Smooth muscle cell (in vitro differentiated cells): ENCODE measurements around the gene P3H3. TPM values are rescaled to one million over a fixed set of nuclear protein-coding genes. Genes with fewer than 3 reads are reported as not detected.

Experiments
- DNase-seq: peaks from one replicate; lab custom pipeline; 2025; ENCODE audit not compliant: unreplicated experiment; lab: John Stamatoyannopoulos, UW
- H2AFZ ChIP-seq: fragments of 200-600 bp; sonication (generic); 2 replicates; pipeline ENCODE4 v1.6.0; 2016; ENCODE audit warnings: antibody characterized with exemption, low read depth, mild to moderate bottlenecking
- H3F3A ChIP-seq: fragments of 200-600 bp; sonication (generic); 2 replicates; pipeline ENCODE4 v1.6.0; 2017; ENCODE audit warnings: antibody characterized with exemption, low read depth
- H3K27ac ChIP-seq: fragments of 200-600 bp; sonication (generic); 2 replicates; pipeline ENCODE4 v1.5.1; 2016; ENCODE audit warnings: low read depth, mild to moderate bottlenecking
- H3K27me3 ChIP-seq: fragments of 200-600 bp; sonication (generic); 2 replicates; pipeline ENCODE4 v1.6.1; 2016; ENCODE audit warnings: low read depth, mild to moderate bottlenecking
- H3K36me3 ChIP-seq: fragments of 200-600 bp; sonication (generic); 2 replicates; pipeline ENCODE4 v1.5.1; 2016; ENCODE audit warnings: low read depth
- H3K4me1 ChIP-seq: fragments of 200-600 bp; sonication (generic); 2 replicates; pipeline ENCODE4 v1.5.1; 2016; ENCODE audit warnings: low read depth
- H3K4me2 ChIP-seq: fragments of 200-600 bp; sonication (generic); 2 replicates; pipeline ENCODE4 v1.6.0; 2016; ENCODE audit warnings: mild to moderate bottlenecking
- H3K4me3 ChIP-seq: fragments of 200-600 bp; sonication (generic); 2 replicates; pipeline ENCODE4 v1.5.1; 2016; ENCODE audit warnings: mild to moderate bottlenecking
- H3K79me2 ChIP-seq: fragments of 200-600 bp; sonication (generic); 2 replicates; pipeline ENCODE4 v1.6.0; 2016; ENCODE audit warnings: low read depth, mild to moderate bottlenecking
- H3K9ac ChIP-seq: fragments of 200-600 bp; sonication (generic); 2 replicates; pipeline ENCODE4 v1.6.0; 2016; ENCODE audit warnings: low read depth
- H3K9me3 ChIP-seq: fragments of 200-600 bp; sonication (generic); replicated peaks from 2 replicates; pipeline ENCODE4 v1.5.1; 2016; ENCODE audit warnings: low read depth
- H4K20me1 ChIP-seq: fragments of 200-600 bp; sonication (generic); 2 replicates; pipeline ENCODE4 v1.6.0; 2016; ENCODE audit warnings: low read depth
- WGBS: methylation state at CpG from one replicate; pipeline ENCODE4 v1.1.7; 2016; ENCODE audit warnings: low lambda C conversion rate; 5-methylcytosine and 5-hydroxymethylcytosine counted together
- polyA plus RNA-seq: library from polyadenylated mRNA; unstranded; fragments of >200 nt; fragmentation: Nextera tagmentation; extraction: Ambion mirVana; gene quantifications from 2 replicates; pipeline ENCODE4 v1.2.1, GENCODE V29; 2016
- total RNA-seq: library from RNA; depleted of rRNA; stranded (reverse); fragments of >200 nt; gene quantifications from 2 replicates; pipeline ENCODE4 v1.2.3, GENCODE V29; 2014
- TF ChIP-seq, protein P1 (sequence below): fragments of 200-600 bp; sonication (generic); IDR thresholded peaks from 2 replicates; pipeline ENCODE4 v1.5.1; 2017; ENCODE audit warnings: borderline replicate concordance, mild to moderate bottlenecking, antibody characterized with exemption; ENCODE audit not compliant: insufficient read depth, poor library complexity, severe bottlenecking

P3H3 gene
- total and polyA plus RNA-seq, 2 experiments from 2014 or later = 42.8 to 108 TPM

DNA sequence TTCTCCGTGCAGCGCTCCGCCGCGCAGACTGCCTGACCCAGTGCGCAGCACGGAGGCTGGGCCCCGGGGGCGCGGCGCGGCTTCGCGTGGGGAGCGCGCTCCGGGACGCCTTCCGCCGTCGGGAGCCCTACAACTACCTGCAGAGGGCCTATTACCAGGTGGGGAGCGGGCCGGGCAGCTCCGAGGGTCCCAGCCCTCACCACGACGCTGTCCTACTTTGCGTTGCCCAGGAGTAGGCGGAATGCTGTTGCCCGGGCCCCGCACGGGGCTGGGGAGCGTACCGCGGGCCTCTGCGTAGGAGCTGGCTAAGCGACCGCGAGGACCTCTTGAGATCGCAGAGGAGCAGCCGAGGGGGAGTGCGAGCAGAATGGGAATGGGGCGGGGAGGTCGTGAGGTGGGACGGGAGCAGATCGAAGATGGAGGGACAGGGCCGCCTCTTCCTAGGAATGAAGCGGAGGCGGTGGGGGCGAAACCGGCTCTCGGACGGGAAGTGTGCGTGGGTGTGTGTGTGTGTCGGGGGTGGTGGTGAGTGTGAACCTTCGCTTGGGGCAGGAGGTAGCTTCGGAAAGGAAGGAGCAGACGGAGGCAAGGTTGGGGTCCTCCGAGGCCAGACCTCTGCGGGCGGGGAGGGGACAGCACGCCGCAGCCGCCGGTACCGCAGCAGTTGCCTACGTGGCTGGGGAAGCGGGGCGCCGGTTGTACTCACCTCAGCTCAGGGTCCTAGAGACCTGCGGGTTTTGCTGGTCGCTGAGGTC, 751 bp downstream of the P3H3 start:
- DNase-seq = no peak
- H3K4me1 ChIP-seq = peaks cover 11% of the 10 kb centered on the region
- no peaks in the 10 kb centered on the region for H3F3A ChIP-seq
- H3K36me3 ChIP-seq = no peaks in the 10 kb centered on the region
- WGBS = under 1% methylated on average over 39 of the region's 71 CpGs
- peaks cover 10% of the 10 kb centered on the region for H3K79me2 ChIP-seq
- peaks cover 13% of the 10 kb centered on the region for H4K20me1 ChIP-seq
- peak overlapping the region; percentile 91 for H3K9ac ChIP-seq
- H3K9me3 ChIP-seq = no peaks in the 10 kb centered on the region
- peak overlapping the region; percentile 90 for H3K4me3 ChIP-seq
- no peaks in the 10 kb centered on the region for H3K27me3 ChIP-seq
- peak overlapping the region; percentile 97 for H3K4me2 ChIP-seq
- H2AFZ ChIP-seq = peak overlapping the region; percentile 76
- peak overlapping the region; percentile 70 for H3K27ac ChIP-seq
- TF ChIP-seq, protein P1, sequence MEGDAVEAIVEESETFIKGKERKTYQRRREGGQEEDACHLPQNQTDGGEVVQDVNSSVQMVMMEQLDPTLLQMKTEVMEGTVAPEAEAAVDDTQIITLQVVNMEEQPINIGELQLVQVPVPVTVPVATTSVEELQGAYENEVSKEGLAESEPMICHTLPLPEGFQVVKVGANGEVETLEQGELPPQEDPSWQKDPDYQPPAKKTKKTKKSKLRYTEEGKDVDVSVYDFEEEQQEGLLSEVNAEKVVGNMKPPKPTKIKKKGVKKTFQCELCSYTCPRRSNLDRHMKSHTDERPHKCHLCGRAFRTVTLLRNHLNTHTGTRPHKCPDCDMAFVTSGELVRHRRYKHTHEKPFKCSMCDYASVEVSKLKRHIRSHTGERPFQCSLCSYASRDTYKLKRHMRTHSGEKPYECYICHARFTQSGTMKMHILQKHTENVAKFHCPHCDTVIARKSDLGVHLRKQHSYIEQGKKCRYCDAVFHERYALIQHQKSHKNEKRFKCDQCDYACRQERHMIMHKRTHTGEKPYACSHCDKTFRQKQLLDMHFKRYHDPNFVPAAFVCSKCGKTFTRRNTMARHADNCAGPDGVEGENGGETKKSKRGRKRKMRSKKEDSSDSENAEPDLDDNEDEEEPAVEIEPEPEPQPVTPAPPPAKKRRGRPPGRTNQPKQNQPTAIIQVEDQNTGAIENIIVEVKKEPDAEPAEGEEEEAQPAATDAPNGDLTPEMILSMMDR = no peak

DNA sequence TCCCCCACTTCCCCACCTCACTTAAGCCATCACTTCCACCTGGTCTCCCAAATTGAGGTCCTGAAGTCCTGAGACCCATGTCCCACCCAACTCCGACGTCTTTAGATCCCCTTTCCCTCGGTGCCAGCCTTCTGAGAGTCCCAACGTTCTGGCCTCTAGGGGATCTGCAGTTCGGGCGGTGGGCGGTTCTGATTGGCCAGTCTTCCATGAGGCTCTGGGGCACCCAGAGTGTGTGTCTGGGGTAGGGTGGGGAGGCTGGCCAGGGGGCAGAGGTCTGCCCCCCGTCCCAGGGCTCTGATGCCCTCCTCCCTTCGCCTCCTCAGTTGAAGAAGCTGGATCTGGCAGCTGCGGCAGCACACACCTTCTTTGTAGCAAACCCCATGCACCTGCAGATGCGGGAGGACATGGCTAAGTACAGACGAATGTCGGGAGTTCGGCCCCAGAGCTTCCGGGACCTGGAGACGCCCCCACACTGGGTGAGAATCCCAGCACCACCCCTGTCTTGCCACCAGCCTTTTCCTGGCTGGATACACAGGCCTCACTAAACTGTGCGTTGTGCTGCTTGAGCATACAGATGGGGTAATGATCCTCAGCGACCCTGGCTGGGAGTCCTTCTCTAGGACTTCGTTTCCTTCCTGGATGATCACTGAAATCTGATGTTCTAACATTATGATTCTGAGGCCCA, 1.5 kb downstream of the P3H3 start:
- H3K27me3 ChIP-seq = no peaks in the 10 kb centered on the region
- H3F3A ChIP-seq = no peaks in the 10 kb centered on the region
- 31% methylated on average over 19 of the region's 19 CpGs for WGBS
- H3K27ac ChIP-seq = peak overlapping the region; percentile 70
- TF ChIP-seq, protein P1 = no peak
- no peak for DNase-seq
- H3K4me3 ChIP-seq = peak overlapping the region; percentile 90
- peaks cover 11% of the 10 kb centered on the region for H3K4me1 ChIP-seq
- H3K9me3 ChIP-seq = no peaks in the 10 kb centered on the region
- peaks cover 10% of the 10 kb centered on the region for H3K79me2 ChIP-seq
- peak overlapping the region; percentile 91 for H3K9ac ChIP-seq
- no peaks in the 10 kb centered on the region for H3K36me3 ChIP-seq
- H2AFZ ChIP-seq = peak overlapping the region; percentile 76
- H4K20me1 ChIP-seq = peaks cover 13% of the 10 kb centered on the region
- peak overlapping the region; percentile 97 for H3K4me2 ChIP-seq

DNA sequence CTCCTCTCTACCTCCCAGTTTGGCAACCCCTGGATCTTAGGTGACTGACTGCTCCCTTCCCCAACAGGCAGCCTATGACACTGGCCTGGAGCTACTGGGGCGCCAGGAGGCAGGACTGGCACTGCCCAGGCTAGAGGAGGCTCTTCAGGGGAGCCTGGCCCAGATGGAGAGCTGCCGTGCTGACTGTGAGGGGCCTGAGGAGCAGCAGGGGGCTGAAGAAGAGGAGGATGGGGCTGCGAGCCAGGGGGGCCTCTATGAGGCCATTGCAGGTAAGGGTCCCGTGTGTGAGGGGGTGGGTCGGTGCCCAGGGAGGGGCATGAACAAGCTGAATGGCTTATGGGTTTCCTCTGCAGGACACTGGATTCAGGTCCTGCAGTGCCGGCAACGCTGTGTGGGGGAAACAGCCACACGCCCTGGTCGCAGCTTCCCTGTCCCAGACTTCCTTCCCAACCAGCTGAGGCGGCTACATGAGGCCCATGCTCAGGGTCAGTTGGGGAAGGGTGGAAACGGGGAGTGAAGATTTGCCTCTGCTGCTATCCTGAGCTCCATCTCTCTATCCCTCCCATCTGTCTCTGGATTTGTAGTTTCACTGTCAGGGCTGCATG, 2.2 kb downstream of the P3H3 start:
- H3K9me3 ChIP-seq = no peaks in the 10 kb centered on the region
- no peaks in the 10 kb centered on the region for H3F3A ChIP-seq
- H3K4me2 ChIP-seq = no peak overlapping the region
- no peak overlapping the region for H3K9ac ChIP-seq
- H3K27me3 ChIP-seq = no peaks in the 10 kb centered on the region
- TF ChIP-seq, protein P1 = no peak
- H2AFZ ChIP-seq = no peak overlapping the region
- H3K4me3 ChIP-seq = no peak overlapping the region
- WGBS = 92% methylated on average over 11 of the region's 11 CpGs
- peaks cover 13% of the 10 kb centered on the region for H4K20me1 ChIP-seq
- no peak overlapping the region for H3K27ac ChIP-seq
- no peak for DNase-seq
- H3K79me2 ChIP-seq = peaks cover 10% of the 10 kb centered on the region
- no peaks in the 10 kb centered on the region for H3K36me3 ChIP-seq
- peaks cover 11% of the 10 kb centered on the region for H3K4me1 ChIP-seq
